GM18508 (cell line): ENCODE data around the gene PPP1R3C.

ENCODE experiments used
- ATAC-seq: cut with Tn5 transposase; IDR thresholded peaks from one replicate; pipeline ENCODE4 v1.9.1; 2021; ENCODE audit warnings: moderate number of reproducible peaks; ENCODE audit not compliant: insufficient read depth, unreplicated experiment

PPP1R3C gene

DNA sequence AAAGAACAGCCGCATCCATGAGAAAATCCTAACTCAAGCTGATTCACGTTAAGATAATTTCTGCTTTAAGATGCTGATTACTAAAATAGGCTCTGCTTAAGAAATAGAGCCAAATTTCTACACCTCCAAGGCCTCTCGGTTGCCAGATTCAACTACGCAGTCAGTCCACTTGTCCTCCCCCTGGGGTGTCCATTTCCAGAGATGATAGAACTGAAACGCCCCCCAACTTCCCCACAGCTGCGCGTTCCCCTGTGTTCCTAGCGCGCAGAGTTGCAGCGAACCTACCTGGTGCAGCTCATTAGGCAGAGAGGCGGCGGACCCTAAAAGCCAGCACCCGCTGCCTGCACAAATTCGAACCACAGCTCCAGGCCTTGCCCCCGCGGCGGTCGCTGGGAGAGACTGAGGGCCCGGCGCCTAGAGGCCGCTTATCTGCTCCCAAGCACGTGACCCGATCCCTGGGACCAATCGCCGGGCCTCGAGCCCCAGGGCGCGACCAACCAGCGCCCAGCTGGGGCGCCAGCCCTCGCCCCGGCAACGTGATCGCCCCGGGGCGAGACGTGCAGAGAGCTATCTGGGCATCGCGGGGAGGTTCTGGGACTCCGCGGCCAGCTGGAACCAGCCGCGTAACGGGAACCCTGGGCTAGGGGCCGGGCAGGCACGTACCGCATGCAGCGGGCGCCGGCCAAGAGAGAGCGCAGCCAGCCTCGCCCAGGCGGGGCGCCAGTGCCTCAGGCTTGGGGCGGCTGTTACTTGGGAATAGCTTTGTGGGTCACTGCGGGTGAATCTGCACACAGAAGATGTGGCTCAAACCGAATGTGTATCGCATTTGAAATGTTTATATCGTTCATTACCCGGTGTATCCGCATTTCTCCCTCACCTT lies at the start of gene PPP1R3C:
TSS of gene PPP1R3C (minus strand) at position 401 of the 880 bp plus-strand sequence. CDS start at position 299, 102 bp downstream.
- no peak for ATAC-seq

- no peak for ATAC-seq
Observed at GRCh38 chr10:91681361-91682276, 48.7 kb upstream of the PPP1R3C start.

GRCh38 chr10:91680487-91680886 lies 47.6 kb upstream of the PPP1R3C start:
- ATAC-seq: no peak

GRCh38 chr10:91679296-91679695 lies 46.4 kb upstream of the PPP1R3C start:
- ATAC-seq: no peak

- no peak for ATAC-seq
Observed at GRCh38 chr10:91677911-91678310, 45.0 kb upstream of the PPP1R3C start.

DNA sequence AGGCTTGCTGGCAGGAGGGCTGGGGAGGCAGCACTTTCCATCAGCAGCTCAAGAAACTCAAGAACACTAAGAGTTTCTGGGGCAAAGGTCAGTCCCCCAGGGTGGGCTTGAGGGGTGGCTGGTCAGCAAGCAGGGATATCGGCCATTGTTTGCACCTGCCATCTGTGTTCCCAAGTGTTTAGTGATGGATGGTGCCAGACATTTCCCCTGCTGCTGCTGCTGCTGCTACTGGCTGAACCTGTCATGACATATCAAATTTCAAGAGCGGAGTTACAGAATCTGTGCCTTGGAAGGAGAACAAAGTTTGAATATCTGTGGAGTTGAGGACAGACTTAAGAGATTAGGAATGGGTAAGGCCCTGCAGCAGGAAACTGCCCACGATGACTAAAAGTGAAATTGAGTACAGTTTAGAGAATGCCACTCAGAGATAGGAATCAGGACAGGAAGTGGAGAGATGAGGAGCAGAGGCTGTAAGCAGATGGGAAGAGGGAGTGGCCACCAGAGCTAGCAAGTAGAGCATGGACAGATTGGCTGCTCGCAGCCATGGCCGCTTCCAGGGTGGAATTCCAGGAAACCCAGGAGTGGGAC lies 39.2 kb upstream of the PPP1R3C start:
- ATAC-seq: no peak

DNA sequence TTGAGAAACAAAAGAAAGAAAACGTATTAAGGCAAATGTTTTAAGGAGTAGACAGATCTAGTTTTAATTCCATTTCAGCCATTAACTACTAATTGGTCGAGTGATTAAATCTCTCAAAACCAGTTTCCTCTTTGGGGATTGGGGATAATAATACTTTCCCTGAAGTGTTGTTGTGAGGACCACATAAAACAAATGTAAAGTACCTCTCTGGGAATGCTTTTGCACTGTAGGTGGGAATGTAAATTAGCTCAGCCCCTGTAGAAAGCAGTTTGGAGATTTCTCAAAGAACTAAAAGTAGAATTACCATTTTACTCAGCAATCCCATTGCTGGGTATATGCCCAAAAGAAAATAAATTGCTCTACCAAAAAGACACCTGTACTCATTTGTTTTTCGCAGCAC lies 36.0 kb upstream of the PPP1R3C start:
- no peak for ATAC-seq

GRCh38 chr10:91665842-91666241 lies 33.0 kb upstream of the PPP1R3C start:
- no peak for ATAC-seq

GRCh38 chr10:91664426-91664825 lies 31.6 kb upstream of the PPP1R3C start:
- ATAC-seq: no peak

DNA sequence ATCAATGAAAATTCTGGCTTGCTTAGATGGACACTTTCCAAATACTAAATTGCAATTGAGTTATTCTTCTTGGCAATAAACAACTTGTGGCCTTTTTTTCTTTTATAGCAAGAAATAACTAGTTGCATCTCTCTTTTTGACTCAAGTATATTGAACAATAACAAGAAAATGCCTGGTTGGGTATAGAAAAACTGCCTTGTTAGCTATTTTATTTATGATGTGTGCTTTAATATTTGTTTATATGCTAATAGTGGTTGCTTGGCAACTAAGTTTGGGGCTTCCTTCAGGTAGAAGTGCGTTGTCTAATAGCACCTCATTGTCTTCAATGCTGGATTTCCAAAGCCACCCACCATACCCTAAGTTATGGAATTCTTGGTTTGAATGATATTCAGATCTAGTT lies 30.1 kb upstream of the PPP1R3C start:
- ATAC-seq: no peak

GRCh38 chr10:91653219-91653870 lies 20.5 kb upstream of the PPP1R3C start:
- no peak for ATAC-seq

DNA sequence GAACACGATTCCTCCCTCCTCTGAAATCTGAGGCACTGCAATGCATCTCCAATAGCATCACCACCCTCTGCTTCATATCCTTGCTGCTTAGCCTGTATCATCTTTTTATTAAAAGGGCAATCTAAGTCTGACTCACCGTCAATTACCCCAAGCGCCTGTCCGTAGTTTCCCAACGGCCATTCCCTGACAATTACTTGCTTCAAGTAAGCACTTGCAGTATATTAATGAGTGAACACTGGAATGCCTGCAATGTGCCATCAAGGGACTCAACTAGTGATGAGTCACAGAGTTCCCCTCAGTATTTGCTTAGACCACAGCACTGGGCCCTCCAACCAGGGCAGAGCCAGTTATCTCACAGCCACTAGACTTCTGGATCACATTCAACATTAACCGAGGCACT lies 19.5 kb upstream of the PPP1R3C start:
- no peak for ATAC-seq

- ATAC-seq: no peak
Observed at GRCh38 chr10:91643700-91644099, 10.8 kb upstream of the PPP1R3C start.

DNA sequence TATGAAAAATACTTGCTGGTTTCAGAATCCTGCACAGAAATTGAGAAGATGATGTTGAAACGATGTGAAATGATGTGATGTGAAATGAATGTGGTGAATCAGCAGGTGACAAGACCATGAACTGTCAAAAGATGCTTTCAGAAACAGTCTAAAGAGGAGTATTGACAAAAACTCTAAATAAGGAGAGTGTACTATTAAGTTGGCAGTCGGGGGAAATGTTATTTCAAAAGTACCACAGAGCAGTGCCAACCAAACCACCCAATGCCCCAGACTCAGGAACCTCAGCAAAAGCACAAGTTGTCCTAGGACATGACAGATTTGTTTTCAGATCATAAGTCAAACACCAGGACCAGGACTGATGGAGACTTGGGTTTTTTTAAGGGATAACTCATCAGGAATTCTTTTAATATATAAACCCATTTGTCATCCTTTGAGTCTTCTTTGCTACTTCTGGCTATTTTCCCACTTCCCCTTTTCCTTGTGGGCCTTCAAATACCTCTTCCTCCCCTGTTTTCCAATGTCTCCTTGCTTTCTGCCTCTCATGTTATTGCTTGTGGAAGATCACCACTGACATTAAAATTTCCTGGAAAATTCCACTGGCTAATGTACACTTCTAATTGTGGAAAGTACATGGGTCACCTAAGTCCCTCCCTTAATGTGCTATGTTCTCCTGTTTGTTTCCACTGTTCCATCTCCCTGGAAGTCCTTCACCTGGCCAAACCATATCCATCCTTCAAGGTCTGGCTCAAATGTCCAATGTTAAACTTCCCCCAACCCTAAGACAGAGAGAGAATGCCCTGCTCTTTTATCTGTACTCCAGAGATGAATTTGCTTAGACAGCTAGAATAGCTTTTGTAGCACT lies 10.2 kb upstream of the PPP1R3C start:
- no peak for ATAC-seq

DNA sequence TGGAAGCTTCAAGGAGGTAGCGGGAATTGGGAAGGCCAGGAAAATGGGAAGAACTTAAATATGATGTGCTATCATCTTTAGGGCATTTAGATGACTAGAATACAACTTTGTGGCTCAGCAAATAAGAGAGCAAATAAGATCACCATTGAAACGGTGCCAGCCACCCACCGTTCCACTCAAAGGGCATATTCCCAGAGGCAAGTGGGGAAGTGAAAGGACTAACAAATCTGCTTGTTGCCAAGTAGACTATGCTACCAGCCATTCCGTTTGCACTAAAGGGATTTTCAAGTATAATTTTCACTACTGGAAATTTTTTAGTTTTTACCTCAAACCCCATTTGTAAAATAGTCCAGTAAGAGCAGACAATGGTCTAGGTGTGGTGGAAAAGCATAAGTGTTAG lies 4.0 kb upstream of the PPP1R3C start:
- ATAC-seq: no peak

GRCh38 chr10:91635401-91636400 lies 2.8 kb upstream of the PPP1R3C start:
- ATAC-seq: no peak

GRCh38 chr10:91634898-91635297 lies 2.0 kb upstream of the PPP1R3C start:
- ATAC-seq: no peak

DNA sequence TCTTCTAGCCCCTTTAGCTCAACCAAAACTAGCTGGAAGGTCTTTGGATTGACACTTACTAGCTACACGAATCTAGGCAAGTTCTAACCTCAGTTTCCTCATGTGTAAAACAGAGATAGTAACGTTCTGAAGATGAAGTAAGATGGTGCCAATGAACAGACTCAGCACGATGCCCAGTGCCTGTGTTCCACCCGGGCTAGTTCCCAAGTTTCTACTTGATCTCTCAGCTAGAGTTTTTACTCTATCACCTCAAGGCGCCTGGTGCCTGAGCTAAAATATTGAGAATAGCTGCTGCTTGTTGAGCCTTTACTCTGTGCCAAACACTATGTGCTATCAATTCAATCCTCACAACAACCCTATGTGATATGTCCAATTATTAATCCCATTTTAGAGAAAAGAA lies 1.4 kb upstream of the PPP1R3C start:
- ATAC-seq: no peak
